ENCODE data around the gene ZC2HC1C.

- TF ChIP-seq CTCF (conservative IDR thresholded peaks at IDR 0.05; ENCODE audit: low read length) (no peak), EZH2phosphoT487 (IDR thresholded peaks at IDR 0.05; ENCODE audit: borderline replicate concordance) (no peak)
Observed at GRCh38 chr14:75098682-75099081, 29.2 kb downstream of the ZC2HC1C start.

Data from Loucy (cell line).